ENCODE measurements around the gene FGFR3.

The FGFR3 gene

GRCh38 chr4:1808396-1808795 is 15.3 kb downstream of the FGFR3 start:
- DNase-seq (ENCODE audit: low spot score) = no peak
- Histone ChIP-seq H3K4me3 (no peak overlapping the region), H3K27ac (no peak overlapping the region)
- TF ChIP-seq, protein P1, sequence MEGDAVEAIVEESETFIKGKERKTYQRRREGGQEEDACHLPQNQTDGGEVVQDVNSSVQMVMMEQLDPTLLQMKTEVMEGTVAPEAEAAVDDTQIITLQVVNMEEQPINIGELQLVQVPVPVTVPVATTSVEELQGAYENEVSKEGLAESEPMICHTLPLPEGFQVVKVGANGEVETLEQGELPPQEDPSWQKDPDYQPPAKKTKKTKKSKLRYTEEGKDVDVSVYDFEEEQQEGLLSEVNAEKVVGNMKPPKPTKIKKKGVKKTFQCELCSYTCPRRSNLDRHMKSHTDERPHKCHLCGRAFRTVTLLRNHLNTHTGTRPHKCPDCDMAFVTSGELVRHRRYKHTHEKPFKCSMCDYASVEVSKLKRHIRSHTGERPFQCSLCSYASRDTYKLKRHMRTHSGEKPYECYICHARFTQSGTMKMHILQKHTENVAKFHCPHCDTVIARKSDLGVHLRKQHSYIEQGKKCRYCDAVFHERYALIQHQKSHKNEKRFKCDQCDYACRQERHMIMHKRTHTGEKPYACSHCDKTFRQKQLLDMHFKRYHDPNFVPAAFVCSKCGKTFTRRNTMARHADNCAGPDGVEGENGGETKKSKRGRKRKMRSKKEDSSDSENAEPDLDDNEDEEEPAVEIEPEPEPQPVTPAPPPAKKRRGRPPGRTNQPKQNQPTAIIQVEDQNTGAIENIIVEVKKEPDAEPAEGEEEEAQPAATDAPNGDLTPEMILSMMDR (IDR thresholded peaks at IDR 0.05) = no peak

DNA sequence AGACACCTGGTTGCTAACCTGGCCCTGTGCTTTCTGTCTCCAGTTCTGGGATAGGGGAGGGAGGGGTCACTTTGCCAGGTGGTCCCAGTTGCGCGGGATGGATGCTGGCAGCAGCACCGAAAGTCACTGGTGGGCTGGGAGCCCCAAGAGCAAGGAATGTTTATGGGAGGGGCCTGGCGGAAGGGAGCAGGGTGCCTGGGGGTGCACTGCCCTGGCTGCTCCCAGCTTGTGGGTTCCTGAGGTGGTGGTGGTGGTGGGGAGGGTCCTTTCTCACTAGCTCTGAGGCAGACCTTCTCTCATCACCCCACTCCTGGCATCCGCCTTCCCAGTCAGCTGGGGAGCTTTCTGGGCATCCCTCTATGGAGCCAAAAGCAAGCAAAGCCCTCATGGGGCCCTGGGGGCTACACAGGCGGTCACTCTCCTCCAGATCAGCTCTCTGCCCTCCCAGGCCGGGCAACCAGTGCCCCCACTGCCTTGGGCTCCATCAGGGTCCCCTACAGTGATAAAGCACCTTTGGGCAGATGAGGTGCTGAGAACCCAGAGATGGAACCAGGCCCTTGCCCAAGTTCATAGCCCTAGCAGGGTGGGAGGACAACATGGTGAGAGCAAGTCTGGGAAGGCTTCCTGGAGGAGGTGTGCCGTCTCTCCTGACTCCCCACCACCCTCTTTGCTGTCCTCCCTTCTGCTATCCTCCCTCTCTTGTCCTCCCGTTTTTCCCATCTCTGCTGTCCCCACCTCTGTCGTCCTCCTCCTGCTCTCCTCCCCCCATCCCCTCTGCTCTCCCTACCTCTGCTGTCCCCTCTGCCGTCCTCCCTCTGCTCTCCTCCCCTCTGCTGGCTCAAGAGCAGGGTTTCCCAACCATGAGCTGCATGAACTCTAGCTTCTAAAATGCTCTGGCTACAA is 16.0 kb downstream of the FGFR3 start:
- no peak for DNase-seq (ENCODE audit: low spot score)
- Histone ChIP-seq H3K4me3 (no peak overlapping the region), H3K27ac (no peak overlapping the region)
- TF ChIP-seq, protein P1 (IDR thresholded peaks at IDR 0.05) = no peak

- H3K27ac ChIP-seq = no peak overlapping the region
- DNase-seq (ENCODE audit: low spot score) = no peak
These were observed 16.8 kb downstream of the FGFR3 start for GRCh38 chr4:1809754-1810502.

DNA sequence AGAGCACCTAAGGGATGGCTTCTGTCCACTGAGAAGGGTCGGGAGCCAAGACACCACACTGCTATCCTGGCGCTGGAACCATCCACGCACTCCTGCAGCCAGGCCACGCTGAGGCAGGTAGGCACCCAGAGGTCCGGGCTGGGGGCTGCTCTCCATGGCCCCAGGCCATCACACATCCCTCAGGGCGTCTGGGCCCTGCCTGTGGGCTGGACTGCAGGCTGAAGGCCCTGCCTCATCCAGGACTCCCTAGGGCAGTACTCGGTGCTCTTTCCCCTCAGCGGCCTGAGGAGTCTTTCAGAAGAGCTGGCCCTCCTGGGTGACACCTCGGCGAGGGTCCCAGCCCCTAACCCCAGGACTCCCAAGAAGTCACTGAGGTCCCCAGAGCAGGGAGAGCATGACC is 17.7 kb downstream of the FGFR3 start:
- H3K4me3 ChIP-seq = no peak overlapping the region
- no peak overlapping the region for H3K27ac ChIP-seq
- TF ChIP-seq, protein P1 (IDR thresholded peaks at IDR 0.05) = no peak
- no peak for DNase-seq (ENCODE audit: low spot score)

More at GRCh38 chr4:1809754-1810502, 16.8 kb downstream of the FGFR3 start:
- no peak overlapping the region for H3K4me3 ChIP-seq
- TF ChIP-seq, protein P1 (IDR thresholded peaks at IDR 0.05) = peak; percentile 56

GRCh38 chr4:1812720-1813119 is 19.6 kb downstream of the FGFR3 start:
- TF ChIP-seq, protein P1 (IDR thresholded peaks at IDR 0.05) = no peak
- no peak for DNase-seq (ENCODE audit: low spot score)
- no peak overlapping the region for H3K4me3 ChIP-seq
- no peak overlapping the region for H3K27ac ChIP-seq

GRCh38 chr4:1813231-1813630 is 20.1 kb downstream of the FGFR3 start:
- Histone ChIP-seq H3K4me3 (no peak overlapping the region), H3K27ac (no peak overlapping the region)
- no peak for DNase-seq (ENCODE audit: low spot score)
- TF ChIP-seq, protein P1 (IDR thresholded peaks at IDR 0.05) = no peak

All from coronary artery (tissue), 2 donors.